K562 (cell line): ENCODE data around the gene CACNA1C. TPM values are rescaled to one million over a fixed set of nuclear protein-coding genes. Genes with fewer than 3 reads are reported as not detected.

ENCODE experiments used
- ATAC-seq: fragments of 200-7000 bp; cut with Tn5 transposase; 3 replicates; pipeline ENCODE4 v1.9.1; 2020; ENCODE audit warnings: moderate library complexity
- BruUV-seq: library from RNA; stranded (reverse); fragments of 400-500 nt; replicated peaks from 2 replicates; lab custom pipeline; 2021; lab: Mats Ljungman, UMichigan
- CTCF ChIA-PET: fragments of 300-600 bp; formaldehyde crosslinking; extraction: SDS; loops from one replicate; lab custom pipeline; 2021; ENCODE audit warnings: low intra/inter-chr PET ratio; lab: Yijun Ruan, JAX
- POLR2A ChIA-PET: fragments of 300-600, 350-650 bp; sonication (Branson Sonifier 250); formaldehyde crosslinking; extraction: SDS; loops from one replicate; lab custom pipeline; 2021; ENCODE audit warnings: antibody characterized with exemption, inconsistent platforms; lab: Yijun Ruan, JAX
- DNase-seq, 4 experiments: peaks; one replicate each; pipeline versions ENCODE4 v3.0.0 to v3.0.0-alpha.2; 2011 to 2018; ENCODE audit warnings: low spot score in 3 of 4, mixed read lengths in 3 of 4; ENCODE audit errors: extremely low read depth in 1 of 4
- FAIRE-seq: peaks from 2 replicates; lab custom pipeline; 2011; peaks lifted over from hg19 to GRCh38; lab: Jason Lieb, UNC
- H2AFZ ChIP-seq: 2 replicates; pipeline ENCODE4 v1.6.0; 2011; ENCODE audit warnings: low read depth, low read length, control low read depth, inconsistent platforms
- H3K27ac ChIP-seq: fragments of 200-600 bp; 3 replicates; pipeline ENCODE4 v1.8.0; 2011; ENCODE audit warnings: low read depth, mild to moderate bottlenecking, control low read depth, inconsistent platforms, low read length, moderate library complexity, mixed read lengths; ENCODE audit errors: extremely low read depth
- H3K27me3 ChIP-seq, 2 experiments: fragments of 300-600 bp in 1 of 2; 2 replicates in 1 of 2; 3 replicates in 1 of 2; pipeline versions ENCODE4 v1.6.0 to v1.8.0; 2011; ENCODE audit warnings: inconsistent platforms in 2 of 2, low read length in 2 of 2, mild to moderate bottlenecking in 1 of 2, mixed read lengths in 1 of 2, moderate library complexity in 1 of 2; ENCODE audit not compliant: control insufficient read depth in 2 of 2, insufficient read depth in 2 of 2
- H3K36me3 ChIP-seq: fragments of 300-600 bp; 3 replicates; pipeline ENCODE4 v1.8.0; 2011; ENCODE audit warnings: mild to moderate bottlenecking, low read length, inconsistent platforms; ENCODE audit not compliant: control insufficient read depth, insufficient read depth
- H3K4me1 ChIP-seq, 2 experiments: fragments of 200-600 bp in 1 of 2; replicated peaks in 1 of 2; 2 replicates in 1 of 2; 3 replicates in 1 of 2; pipeline versions ENCODE4 v1.5.1 to v1.8.0; 2011; ENCODE audit warnings: inconsistent platforms in 2 of 2, low read length in 2 of 2, mild to moderate bottlenecking in 1 of 2, mixed read lengths in 1 of 2, moderate library complexity in 1 of 2; ENCODE audit not compliant: control insufficient read depth in 2 of 2, insufficient read depth in 2 of 2
- H3K4me2 ChIP-seq: 2 replicates; pipeline ENCODE4 v1.6.1; 2011; ENCODE audit warnings: low read length, control low read depth, inconsistent platforms, mixed read lengths; ENCODE audit not compliant: insufficient read depth
- H3K4me3 ChIP-seq: fragments of 200-600 bp; sonication (generic), shearing (Covaris generic); 2 replicates; pipeline ENCODE4 v1.5.1; 2016; ENCODE audit warnings: control low read depth, inconsistent platforms
- H3K79me2 ChIP-seq: fragments of 200-600 bp; 3 replicates; pipeline ENCODE4 v1.8.0; 2011; ENCODE audit warnings: low read length, inconsistent platforms; ENCODE audit not compliant: control insufficient read depth, insufficient read depth
- H3K9ac ChIP-seq, 2 experiments: 2 replicates each; pipeline versions ENCODE4 v1.6.0 to v1.6.1; 2011; ENCODE audit warnings: low read depth in 2 of 2, low read length in 2 of 2, control low read depth in 1 of 2, inconsistent platforms in 1 of 2, mild to moderate bottlenecking in 1 of 2, mixed read lengths in 1 of 2; ENCODE audit not compliant: insufficient read depth in 1 of 2
- H3K9me1 ChIP-seq: one replicate; pipeline ENCODE4 v1.6.0; 2011; ENCODE audit warnings: inconsistent platforms, mild to moderate bottlenecking, low read length, moderate library complexity; ENCODE audit not compliant: control insufficient read depth, insufficient read depth
- H3K9me3 ChIP-seq: replicated peaks from 2 replicates; pipeline ENCODE4 v1.5.1; 2011; ENCODE audit warnings: low read depth, low read length, inconsistent platforms; ENCODE audit not compliant: control insufficient read depth, insufficient read depth
- H4K20me1 ChIP-seq: replicated peaks from 2 replicates; pipeline ENCODE4 v1.6.1; 2011; ENCODE audit warnings: low read length, inconsistent platforms, mixed read lengths; ENCODE audit not compliant: control insufficient read depth, insufficient read depth
- MYNN ChIP-seq, 2 experiments: sonication (generic); formaldehyde crosslinking in 1 of 2; IDR thresholded peaks; 2 replicates each; pipeline versions ENCODE4 v1.5.0 to v1.6.1; 2016 to 2020; ENCODE audit warnings: antibody characterized with exemption in 1 of 2, missing genetic modification reagents in 1 of 2
- PKNOX1 ChIP-seq: fragments of 450-650 bp; IDR thresholded peaks from 2 replicates; pipeline ENCODE4 v1.6.1; 2016
- SMARCE1 ChIP-seq: fragments of 450-650 bp; IDR thresholded peaks from 2 replicates; pipeline ENCODE4 v1.7.1; 2016; ENCODE audit warnings: mild to moderate bottlenecking
- THRAP3 ChIP-seq: fragments of 450-650 bp; IDR thresholded peaks from 2 replicates; pipeline ENCODE4 v1.6.1; 2016; ENCODE audit warnings: mild to moderate bottlenecking, inconsistent platforms, borderline replicate concordance
- ZNF561 ChIP-seq: fragments of 450-650 bp; formaldehyde crosslinking; conservative IDR thresholded peaks from 2 replicates; pipeline ENCODE4 v1.4.0; 2020; ENCODE audit warnings: mild to moderate bottlenecking, moderate library complexity
- ZNF785 ChIP-seq: fragments of 250-450 bp; sonication (Bioruptor Pico); IDR thresholded peaks from 2 replicates; pipeline ENCODE4 v1.4.0; 2020; ENCODE audit warnings: mild to moderate bottlenecking
- WGBS: fragments of 100-300 bp; shearing (Covaris generic); methylation state at CpG from one replicate; pipeline ENCODE4 v1.1.6; 2016; ENCODE audit warnings: low coverage, mixed read lengths; ENCODE audit not compliant: insufficient coverage; ENCODE audit errors: missing lambda C conversion rate; 5-methylcytosine and 5-hydroxymethylcytosine counted together
- in situ Hi-C: fragments of 300-500 bp; cut with MboI; formaldehyde crosslinking; loops from 4 replicates; pipeline ENCODE4 v1.15.0; 2018; ENCODE audit warnings: inconsistent platforms, mixed read lengths
- intact Hi-C: fragments of 100-400 bp; cut with micrococcal nuclease; formaldehyde crosslinking; loops from 2 replicates; pipeline ENCODE4 v1.14.2; 2022
- polyA plus RNA-seq, 8 experiments: library from polyadenylated mRNA; depleted of rRNA in 4 of 8; stranded (reverse) in 5 of 8; unstranded in 3 of 8; fragments of >200 nt; fragmentation: Nextera tagmentation in 2 of 8; fragmentation: Illumina TruSeq in 1 of 8; extraction: Ambion mirVana in 2 of 8; extraction: Trizol in 1 of 8; gene quantifications; 2 replicates each; pipeline versions ENCODE4 v1.2.1 to v1.2.3, GENCODE V29; 2011 to 2014; ENCODE audit warnings: inconsistent platforms in 1 of 8, missing spikeins in 1 of 8
- total RNA-seq, 7 experiments: library from RNA; depleted of rRNA in 6 of 7; stranded (reverse); fragments of >200 nt in 6 of 7; fragmentation: Illumina TruSeq in 2 of 7; extraction: Trizol in 2 of 7; gene quantifications; 2 replicates each; pipeline versions ENCODE4 v1.2.1 to v1.2.3, GENCODE V29; 2011 to 2021; ENCODE audit warnings: low replicate concordance in 1 of 7
- TF ChIP-seq, protein P1 (sequence below): fragments of 250-450 bp; sonication (Bioruptor Pico); IDR thresholded peaks from 2 replicates; pipeline ENCODE4 v1.6.1; 2021; ENCODE audit warnings: mild to moderate bottlenecking
- TF ChIP-seq, protein P2 (sequence below), 2 experiments: fragments of 450-650 bp; IDR thresholded peaks; 2 replicates each; pipeline ENCODE4 v1.6.1; 2018; ENCODE audit warnings: mild to moderate bottlenecking in 2 of 2, low read depth in 1 of 2; ENCODE audit not compliant: partially characterized antibody in 2 of 2
- TF ChIP-seq, protein P3 (sequence below): fragments of 150-350 bp; IDR thresholded peaks from 2 replicates; pipeline ENCODE4 v1.6.1; 2014; ENCODE audit warnings: low read depth, mild to moderate bottlenecking, low read length, borderline replicate concordance

The CACNA1C gene
- total and polyA plus RNA-seq, 9 of the 15 experiments (the other 6 are each of a cell fraction or from before 2014, with no cell fraction given), result not detected

GRCh38 chr12:2247596-2247995 lies 194.8 kb downstream of the CACNA1C start (continued):
- TF ChIP-seq ZNF561 (CRISPR knock-in tag), result no peak
- TF ChIP-seq PKNOX1, result no peak
- TF ChIP-seq ZNF785 (CRISPR knock-in tag), result no peak
- TF ChIP-seq THRAP3, result no peak
- TF ChIP-seq SMARCE1, result no peak
- TF ChIP-seq, all 486 proteins: peak for 0

DNA sequence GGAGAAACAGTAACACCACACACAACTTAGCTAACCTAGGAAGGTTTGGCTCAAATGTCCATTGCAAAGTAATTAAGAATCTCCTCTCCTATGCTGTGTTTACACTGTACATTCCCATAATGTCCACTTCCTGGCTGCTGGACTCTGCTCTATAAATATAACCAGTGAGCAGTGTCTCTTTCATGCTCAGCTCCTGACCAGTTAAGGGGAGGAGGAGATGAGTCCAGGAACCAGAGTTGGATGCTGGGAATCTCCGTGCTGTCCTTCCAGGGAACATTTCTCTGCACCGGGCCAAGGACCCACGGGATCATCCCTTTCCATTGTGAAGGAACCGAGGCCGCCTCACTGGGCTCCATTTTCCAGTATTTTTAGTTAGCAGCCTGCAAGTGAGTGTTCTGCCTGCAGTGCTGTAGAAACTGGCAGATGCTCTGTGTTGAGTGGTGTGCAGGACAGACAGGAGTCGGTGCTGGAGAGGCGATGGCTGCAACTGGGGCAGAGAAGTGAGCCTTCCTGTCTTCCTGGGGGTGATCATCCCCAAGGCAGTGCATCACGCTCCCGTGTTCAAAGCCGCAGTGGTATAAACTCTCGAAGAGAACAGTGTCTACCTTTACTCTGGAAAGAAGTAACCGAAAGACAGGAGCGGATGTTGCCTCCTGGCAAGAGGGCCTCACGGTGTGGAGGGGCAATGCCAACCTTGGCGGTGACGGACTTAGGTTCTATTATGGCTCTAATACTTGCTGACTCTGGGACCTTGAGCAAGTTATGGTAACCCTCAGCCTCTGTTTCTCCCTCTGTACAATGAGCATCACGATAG lies 195.5 kb downstream of the CACNA1C start:
- H3K4me2 ChIP-seq, result no peak overlapping the region
- no TSS peak for BruUV-seq
- no peaks in the 10 kb centered on the region for H3K9me3 ChIP-seq
- no peak overlapping the region for H2AFZ ChIP-seq
- H3K4me1 ChIP-seq, result no peaks in the 10 kb centered on the region
- H3K36me3 ChIP-seq, result no peaks in the 10 kb centered on the region
- H3K27me3 ChIP-seq, result peaks cover 3 to 21% of the 10 kb centered on the region in 2 experiments; a peak in 2 of 5 replicates
- no peak overlapping the region for H3K27ac ChIP-seq
- DNase-seq, result no peak
- intact Hi-C loops (no loop called here), in situ Hi-C loops (no loop called here)
- H4K20me1 ChIP-seq, result no peaks in the 10 kb centered on the region
- ChIA-PET CTCF (no interaction called here), POLR2A (interaction anchor here (0.5 kb wide), 1 partner anchor 33 kb away, joined by 3 read pairs; no protein-coding TSS in a partner anchor)
- ATAC-seq, result no peak
- no peak overlapping the region for H3K9ac ChIP-seq
- no peaks in the 10 kb centered on the region for H3K9me1 ChIP-seq
- no peak for FAIRE-seq
- H3K4me3 ChIP-seq, result no peak overlapping the region
- H3K79me2 ChIP-seq, result no peaks in the 10 kb centered on the region
- WGBS, result under 1% methylated on average over 14 of the region's 17 CpGs
- TF ChIP-seq MYNN (IDR thresholded peaks at IDR 0.05) (no peak), MYNN (CRISPR knock-in tag; IDR thresholded peaks at IDR 0.05) (no peak)
- TF ChIP-seq, protein P1, sequence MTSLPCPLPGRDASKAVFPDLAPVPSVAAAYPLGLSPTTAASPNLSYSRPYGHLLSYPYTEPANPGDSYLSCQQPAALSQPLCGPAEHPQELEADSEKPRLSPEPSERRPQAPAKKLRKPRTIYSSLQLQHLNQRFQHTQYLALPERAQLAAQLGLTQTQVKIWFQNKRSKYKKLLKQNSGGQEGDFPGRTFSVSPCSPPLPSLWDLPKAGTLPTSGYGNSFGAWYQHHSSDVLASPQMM (CRISPR knock-in tag), result no peak
- TF ChIP-seq, protein P2, sequence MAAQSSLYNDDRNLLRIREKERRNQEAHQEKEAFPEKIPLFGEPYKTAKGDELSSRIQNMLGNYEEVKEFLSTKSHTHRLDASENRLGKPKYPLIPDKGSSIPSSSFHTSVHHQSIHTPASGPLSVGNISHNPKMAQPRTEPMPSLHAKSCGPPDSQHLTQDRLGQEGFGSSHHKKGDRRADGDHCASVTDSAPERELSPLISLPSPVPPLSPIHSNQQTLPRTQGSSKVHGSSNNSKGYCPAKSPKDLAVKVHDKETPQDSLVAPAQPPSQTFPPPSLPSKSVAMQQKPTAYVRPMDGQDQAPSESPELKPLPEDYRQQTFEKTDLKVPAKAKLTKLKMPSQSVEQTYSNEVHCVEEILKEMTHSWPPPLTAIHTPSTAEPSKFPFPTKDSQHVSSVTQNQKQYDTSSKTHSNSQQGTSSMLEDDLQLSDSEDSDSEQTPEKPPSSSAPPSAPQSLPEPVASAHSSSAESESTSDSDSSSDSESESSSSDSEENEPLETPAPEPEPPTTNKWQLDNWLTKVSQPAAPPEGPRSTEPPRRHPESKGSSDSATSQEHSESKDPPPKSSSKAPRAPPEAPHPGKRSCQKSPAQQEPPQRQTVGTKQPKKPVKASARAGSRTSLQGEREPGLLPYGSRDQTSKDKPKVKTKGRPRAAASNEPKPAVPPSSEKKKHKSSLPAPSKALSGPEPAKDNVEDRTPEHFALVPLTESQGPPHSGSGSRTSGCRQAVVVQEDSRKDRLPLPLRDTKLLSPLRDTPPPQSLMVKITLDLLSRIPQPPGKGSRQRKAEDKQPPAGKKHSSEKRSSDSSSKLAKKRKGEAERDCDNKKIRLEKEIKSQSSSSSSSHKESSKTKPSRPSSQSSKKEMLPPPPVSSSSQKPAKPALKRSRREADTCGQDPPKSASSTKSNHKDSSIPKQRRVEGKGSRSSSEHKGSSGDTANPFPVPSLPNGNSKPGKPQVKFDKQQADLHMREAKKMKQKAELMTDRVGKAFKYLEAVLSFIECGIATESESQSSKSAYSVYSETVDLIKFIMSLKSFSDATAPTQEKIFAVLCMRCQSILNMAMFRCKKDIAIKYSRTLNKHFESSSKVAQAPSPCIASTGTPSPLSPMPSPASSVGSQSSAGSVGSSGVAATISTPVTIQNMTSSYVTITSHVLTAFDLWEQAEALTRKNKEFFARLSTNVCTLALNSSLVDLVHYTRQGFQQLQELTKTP (IDR thresholded peaks at IDR 0.05; ENCODE audit: low read depth in 1 of 2, partially characterized antibody in 2 of 2), result no peak
- TF ChIP-seq, protein P3, sequence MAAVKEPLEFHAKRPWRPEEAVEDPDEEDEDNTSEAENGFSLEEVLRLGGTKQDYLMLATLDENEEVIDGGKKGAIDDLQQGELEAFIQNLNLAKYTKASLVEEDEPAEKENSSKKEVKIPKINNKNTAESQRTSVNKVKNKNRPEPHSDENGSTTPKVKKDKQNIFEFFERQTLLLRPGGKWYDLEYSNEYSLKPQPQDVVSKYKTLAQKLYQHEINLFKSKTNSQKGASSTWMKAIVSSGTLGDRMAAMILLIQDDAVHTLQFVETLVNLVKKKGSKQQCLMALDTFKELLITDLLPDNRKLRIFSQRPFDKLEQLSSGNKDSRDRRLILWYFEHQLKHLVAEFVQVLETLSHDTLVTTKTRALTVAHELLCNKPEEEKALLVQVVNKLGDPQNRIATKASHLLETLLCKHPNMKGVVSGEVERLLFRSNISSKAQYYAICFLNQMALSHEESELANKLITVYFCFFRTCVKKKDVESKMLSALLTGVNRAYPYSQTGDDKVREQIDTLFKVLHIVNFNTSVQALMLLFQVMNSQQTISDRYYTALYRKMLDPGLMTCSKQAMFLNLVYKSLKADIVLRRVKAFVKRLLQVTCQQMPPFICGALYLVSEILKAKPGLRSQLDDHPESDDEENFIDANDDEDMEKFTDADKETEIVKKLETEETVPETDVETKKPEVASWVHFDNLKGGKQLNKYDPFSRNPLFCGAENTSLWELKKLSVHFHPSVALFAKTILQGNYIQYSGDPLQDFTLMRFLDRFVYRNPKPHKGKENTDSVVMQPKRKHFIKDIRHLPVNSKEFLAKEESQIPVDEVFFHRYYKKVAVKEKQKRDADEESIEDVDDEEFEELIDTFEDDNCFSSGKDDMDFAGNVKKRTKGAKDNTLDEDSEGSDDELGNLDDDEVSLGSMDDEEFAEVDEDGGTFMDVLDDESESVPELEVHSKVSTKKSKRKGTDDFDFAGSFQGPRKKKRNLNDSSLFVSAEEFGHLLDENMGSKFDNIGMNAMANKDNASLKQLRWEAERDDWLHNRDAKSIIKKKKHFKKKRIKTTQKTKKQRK, result no peak
